Activated naive CD8-positive, alpha-beta T cell treated with anti-CD3 and anti-CD28 coated beads, Interleukin-2, amount 10 ng/mL, durations not matched to agents 7 days and 5 days (primary cell): ENCODE results near the gene PTGS1. TPM values are rescaled to one million over a fixed set of nuclear protein-coding genes. Genes with fewer than 3 reads are reported as not detected.
"Not testable (repeated sequence)": the region's sequence is repeated elsewhere in the genome, so short reads cannot be mapped to it uniquely, and the experiment has no call there.

Experiments
- ATAC-seq: fragments of 150-1000 bp; cut with Tn5 transposase; one replicate; pipeline ENCODE4 v1.10.0; 2021; ENCODE audit warnings: low read depth, moderate library complexity
- POLR2A ChIA-PET: fragments of 350-600 bp; sonication (Branson Sonifier 250); formaldehyde crosslinking; loops from one replicate; lab custom pipeline; 2021; ENCODE audit warnings: antibody characterized with exemption; lab: Charles Lee
- DNase-seq: peaks from one replicate; pipeline ENCODE4 v3.0.0; 2021
- H3K27ac Mint-ChIP-seq: one replicate; pipeline ENCODE4 v1.8.0; 2022; ENCODE audit warnings: mild to moderate bottlenecking, mixed read lengths
- H3K27me3 Mint-ChIP-seq: one replicate; pipeline ENCODE4 v1.8.0; 2022; ENCODE audit warnings: mild to moderate bottlenecking, moderate library complexity, mixed read lengths
- H3K36me3 Mint-ChIP-seq: one replicate; pipeline ENCODE4 v1.8.0; 2021; ENCODE audit warnings: mild to moderate bottlenecking, mixed read lengths
- H3K4me1 Mint-ChIP-seq: one replicate; pipeline ENCODE4 v1.8.0; 2021; ENCODE audit warnings: mixed read lengths
- H3K4me3 Mint-ChIP-seq: one replicate; pipeline ENCODE4 v1.8.0; 2022; ENCODE audit warnings: mild to moderate bottlenecking, moderate library complexity, mixed read lengths
- H3K9me3 Mint-ChIP-seq: one replicate; pipeline ENCODE4 v1.8.0; 2021; ENCODE audit warnings: mixed read lengths
- total RNA-seq, 2 experiments: library from RNA; stranded (reverse); gene quantifications; one replicate each; pipeline ENCODE4 v1.2.3, GENCODE V29; 2021

The PTGS1 gene
- 1 to 10 TPM in 1 of 2 experiments, under 1 TPM in 1; 0.96 to 1.6 TPM for total RNA-seq

GRCh38 chr9:122370869-122371755 is at the start of gene PTGS1:
Gene PTGS1 (plus strand): TSS chr9:122371024. CDS start chr9:122371085, 61 bp downstream.
- Mint-ChIP-seq H3K27me3 (peaks cover 17% of the 10 kb centered on the region), H3K4me1 (peaks cover 8% of the 10 kb centered on the region), H3K4me3 (peak within 1 kb of the TSS; percentile 83), H3K9me3 (peaks cover 3% of the 10 kb centered on the region), H3K36me3 (no peaks in the 10 kb centered on the region), H3K27ac (peak within 1 kb of the TSS; percentile 51)
- POLR2A ChIA-PET, result no interaction called here
- ATAC-seq (peak; percentile 74), DNase-seq (peak; percentile 47)

- Mint-ChIP-seq H3K9me3 (no peaks in the 10 kb centered on the region), H3K36me3 (peaks cover 11% of the 10 kb centered on the region), H3K27me3 (no peaks in the 10 kb centered on the region), H3K4me1 (no peaks in the 10 kb centered on the region), H3K4me3 (no peak overlapping the region), H3K27ac (no peak overlapping the region)
- DNase-seq, result no peak
- POLR2A ChIA-PET, result no interaction called here
- no peak for ATAC-seq
These were observed 48.3 kb upstream of the PTGS1 start for GRCh38 chr9:122322553-122322952.

GRCh38 chr9:122324665-122325064 is 46.2 kb upstream of the PTGS1 start:
- H3K9me3 Mint-ChIP-seq, ATAC-seq, H3K36me3 Mint-ChIP-seq, H3K27me3 Mint-ChIP-seq, H3K4me3 Mint-ChIP-seq, DNase-seq, POLR2A ChIA-PET, H3K4me1 Mint-ChIP-seq, H3K27ac Mint-ChIP-seq: not testable (repeated sequence)

GRCh38 chr9:122325124-122325523 is 45.7 kb upstream of the PTGS1 start:
- peaks cover 8% of the 10 kb centered on the region for H3K36me3 Mint-ChIP-seq
- H3K9me3 Mint-ChIP-seq, result no peaks in the 10 kb centered on the region
- no peak overlapping the region for H3K27ac Mint-ChIP-seq
- H3K27me3 Mint-ChIP-seq, result no peaks in the 10 kb centered on the region
- DNase-seq, result no peak
- H3K4me3 Mint-ChIP-seq, result no peak overlapping the region
- H3K4me1 Mint-ChIP-seq, result no peaks in the 10 kb centered on the region
- POLR2A ChIA-PET, result interaction anchor here (0.7 kb wide), 1 partner anchor 161 kb away, joined by 7 read pairs; no protein-coding TSS in a partner anchor
- ATAC-seq, result no peak

- H3K9me3 Mint-ChIP-seq, result no peaks in the 10 kb centered on the region
- DNase-seq (no peak), ATAC-seq (no peak)
- POLR2A ChIA-PET, result no interaction called here
- no peaks in the 10 kb centered on the region for H3K4me1 Mint-ChIP-seq
- peaks cover 8% of the 10 kb centered on the region for H3K36me3 Mint-ChIP-seq
- H3K27me3 Mint-ChIP-seq, result no peaks in the 10 kb centered on the region
- H3K27ac Mint-ChIP-seq, result no peak overlapping the region
- no peak overlapping the region for H3K4me3 Mint-ChIP-seq
These were observed 43.6 kb upstream of the PTGS1 start for GRCh38 chr9:122327175-122327574.

GRCh38 chr9:122329597-122329996 is 41.2 kb upstream of the PTGS1 start:
- POLR2A ChIA-PET, result no interaction called here
- no peak for DNase-seq
- Mint-ChIP-seq H3K36me3 (peaks cover 1% of the 10 kb centered on the region), H3K4me1 (no peaks in the 10 kb centered on the region), H3K9me3 (no peaks in the 10 kb centered on the region), H3K4me3 (no peak overlapping the region), H3K27me3 (no peaks in the 10 kb centered on the region), H3K27ac (no peak overlapping the region)
- no peak for ATAC-seq

- not testable (repeated sequence) for H3K9me3 Mint-ChIP-seq, H3K27ac Mint-ChIP-seq
These were observed 40.4 kb upstream of the PTGS1 start for GRCh38 chr9:122330466-122330865.

GRCh38 chr9:122331523-122331927 is 39.3 kb upstream of the PTGS1 start:
- H3K4me1 Mint-ChIP-seq, result no peaks in the 10 kb centered on the region
- H3K27ac Mint-ChIP-seq, result no peak overlapping the region
- POLR2A ChIA-PET, result no interaction called here
- no peaks in the 10 kb centered on the region for H3K36me3 Mint-ChIP-seq
- DNase-seq (no peak), ATAC-seq (no peak)
- no peaks in the 10 kb centered on the region for H3K9me3 Mint-ChIP-seq
- H3K27me3 Mint-ChIP-seq, result no peaks in the 10 kb centered on the region
- H3K4me3 Mint-ChIP-seq, result no peak overlapping the region

More at GRCh38 chr9:122330466-122330865, 40.4 kb upstream of the PTGS1 start:
- DNase-seq, H3K4me1 Mint-ChIP-seq, H3K27me3 Mint-ChIP-seq, H3K4me3 Mint-ChIP-seq, H3K36me3 Mint-ChIP-seq, ATAC-seq, POLR2A ChIA-PET: not testable (repeated sequence)

- Mint-ChIP-seq H3K9me3 (no peaks in the 10 kb centered on the region), H3K4me3 (no peak overlapping the region), H3K4me1 (no peaks in the 10 kb centered on the region), H3K27ac (no peak overlapping the region), H3K36me3 (no peaks in the 10 kb centered on the region), H3K27me3 (no peaks in the 10 kb centered on the region)
- no peak for DNase-seq
- ATAC-seq, result no peak
- POLR2A ChIA-PET, result no interaction called here
These were observed 38.7 kb upstream of the PTGS1 start for GRCh38 chr9:122332083-122332482.

GRCh38 chr9:122332644-122333043 is 38.2 kb upstream of the PTGS1 start:
- no peaks in the 10 kb centered on the region for H3K9me3 Mint-ChIP-seq
- no peak overlapping the region for H3K27ac Mint-ChIP-seq
- H3K4me1 Mint-ChIP-seq, result no peaks in the 10 kb centered on the region
- no peaks in the 10 kb centered on the region for H3K36me3 Mint-ChIP-seq
- POLR2A ChIA-PET, result no interaction called here
- H3K4me3 Mint-ChIP-seq, result no peak overlapping the region
- H3K27me3 Mint-ChIP-seq, result no peaks in the 10 kb centered on the region
- no peak for DNase-seq
- no peak for ATAC-seq

- ATAC-seq, result no peak
- Mint-ChIP-seq H3K4me1 (no peaks in the 10 kb centered on the region), H3K36me3 (no peaks in the 10 kb centered on the region), H3K9me3 (no peaks in the 10 kb centered on the region), H3K27me3 (no peaks in the 10 kb centered on the region), H3K27ac (no peak overlapping the region), H3K4me3 (no peak overlapping the region)
- no peak for DNase-seq
- POLR2A ChIA-PET, result no interaction called here
These were observed 37.5 kb upstream of the PTGS1 start for GRCh38 chr9:122333169-122333808.

- POLR2A ChIA-PET, result no interaction called here
- DNase-seq, result no peak
- Mint-ChIP-seq H3K4me3 (no peak overlapping the region), H3K27ac (no peak overlapping the region), H3K27me3 (peaks cover 2% of the 10 kb centered on the region), H3K36me3 (no peaks in the 10 kb centered on the region), H3K9me3 (no peaks in the 10 kb centered on the region), H3K4me1 (no peaks in the 10 kb centered on the region)
- ATAC-seq, result no peak
These were observed 35.9 kb upstream of the PTGS1 start for GRCh38 chr9:122334916-122335315.

- Mint-ChIP-seq H3K4me1 (no peaks in the 10 kb centered on the region), H3K36me3 (no peaks in the 10 kb centered on the region), H3K4me3 (no peak overlapping the region), H3K27ac (no peak overlapping the region), H3K27me3 (peaks cover 5% of the 10 kb centered on the region), H3K9me3 (no peaks in the 10 kb centered on the region)
- ATAC-seq, result no peak
- no peak for DNase-seq
- POLR2A ChIA-PET, result no interaction called here
These were observed 34.6 kb upstream of the PTGS1 start for GRCh38 chr9:122336189-122336588.
